K562 (cell line): ENCODE measurements around the gene DNM1. TPM values are rescaled to one million over a fixed set of nuclear protein-coding genes. Genes with fewer than 3 reads are reported as not detected.

Experiments used
- CHCHD3 ChIP-seq: fragments of 250-450 bp; sonication (Bioruptor Pico); IDR thresholded peaks from 2 replicates; pipeline ENCODE4 v2.1.2; 2022; ENCODE audit warnings: mild to moderate bottlenecking
- E2F8 ChIP-seq: fragments of 450-650 bp; IDR thresholded peaks from 2 replicates; pipeline ENCODE4 v1.7.1; 2018; ENCODE audit warnings: mild to moderate bottlenecking, low read depth; ENCODE audit not compliant: partially characterized antibody
- HDAC8 ChIP-seq: fragments of 450-650 bp; IDR thresholded peaks from 2 replicates; pipeline ENCODE4 v1.6.1; 2016; ENCODE audit warnings: mild to moderate bottlenecking, missing genetic modification characterization, moderate library complexity, missing compliant biosample characterization
- JUN ChIP-seq, 2 experiments: sonication (generic) in 1 of 2; formaldehyde crosslinking in 1 of 2; IDR thresholded peaks; 2 replicates each; pipeline versions ENCODE4 v1.6.1 to v1.8.0; 2012 to 2022; ENCODE audit warnings: borderline replicate concordance in 2 of 2, mild to moderate bottlenecking in 2 of 2, improper control_type of control experiment in 1 of 2, low read depth in 1 of 2, low read length in 1 of 2, missing genetic modification reagents in 1 of 2
- PPARD ChIP-seq: fragments of 250-450 bp; sonication (Bioruptor Pico); IDR thresholded peaks from 2 replicates; pipeline ENCODE4 v1.8.0; 2022; ENCODE audit warnings: inconsistent platforms, mild to moderate bottlenecking, moderate library complexity
- SMAD3 ChIP-seq: fragments of 450-650 bp; formaldehyde crosslinking; conservative IDR thresholded peaks from 2 replicates; pipeline ENCODE4 v1.4.0; 2020; ENCODE audit warnings: mild to moderate bottlenecking
- SMARCA5 ChIP-seq: fragments of 450-650 bp; IDR thresholded peaks from 2 replicates; pipeline ENCODE4 v1.6.1; 2016
- SNRNP70 ChIP-seq: fragments of 200-400 bp; formaldehyde crosslinking; optimal IDR thresholded peaks from 2 replicates; pipeline ENCODE3; 2017; ENCODE audit warnings: low read depth, low read length
- SPI1 ChIP-seq: IDR thresholded peaks from 2 replicates; pipeline ENCODE4 v1.6.1; 2011; ENCODE audit warnings: low read depth, low read length, control low read depth, borderline replicate concordance
- SUPT5H ChIP-seq: fragments of 450-650 bp; IDR thresholded peaks from 2 replicates; pipeline ENCODE4 v1.6.1; 2016
- TBP ChIP-seq: optimal IDR thresholded peaks from 2 replicates; pipeline ENCODE3; 2011; ENCODE audit warnings: low read depth, low read length, improper control_type of control experiment
- TEAD2 ChIP-seq: fragments of 450-650 bp; IDR thresholded peaks from 2 replicates; pipeline ENCODE4 v1.6.1; 2016; ENCODE audit warnings: missing genetic modification characterization, control low read depth, missing compliant biosample characterization
- TFAM ChIP-seq: fragments of 250-450 bp; sonication (Bioruptor Pico); conservative IDR thresholded peaks from 2 replicates; pipeline ENCODE4 v1.5.0; 2021; ENCODE audit warnings: mild to moderate bottlenecking, moderate library complexity
- ZBTB34 ChIP-seq: fragments of 250-450 bp; sonication (Bioruptor Pico); IDR thresholded peaks from 2 replicates; pipeline ENCODE4 v1.8.0; 2021; ENCODE audit warnings: mild to moderate bottlenecking, moderate library complexity
- ZBTB7A ChIP-seq: IDR thresholded peaks from 2 replicates; pipeline ENCODE4 v1.6.1; 2011; ENCODE audit warnings: low read depth, mild to moderate bottlenecking, low read length, moderate library complexity, borderline replicate concordance; ENCODE audit not compliant: control insufficient read depth
- ZNF239 ChIP-seq: fragments of 250-450 bp; sonication (Bioruptor Pico); IDR thresholded peaks from 2 replicates; pipeline ENCODE4 v1.4.0; 2020; ENCODE audit warnings: mild to moderate bottlenecking
- polyA plus RNA-seq, 8 experiments: library from polyadenylated mRNA; depleted of rRNA in 4 of 8; stranded (reverse) in 5 of 8; unstranded in 3 of 8; fragments of >200 nt; fragmentation: Nextera tagmentation in 2 of 8; fragmentation: Illumina TruSeq in 1 of 8; extraction: Ambion mirVana in 2 of 8; extraction: Trizol in 1 of 8; gene quantifications; 2 replicates each; pipeline versions ENCODE4 v1.2.1 to v1.2.3, GENCODE V29; 2011 to 2014; ENCODE audit warnings: inconsistent platforms in 1 of 8, missing spikeins in 1 of 8
- total RNA-seq, 7 experiments: library from RNA; depleted of rRNA in 6 of 7; stranded (reverse); fragments of >200 nt in 6 of 7; fragmentation: Illumina TruSeq in 2 of 7; extraction: Trizol in 2 of 7; gene quantifications; 2 replicates each; pipeline versions ENCODE4 v1.2.1 to v1.2.3, GENCODE V29; 2011 to 2021; ENCODE audit warnings: low replicate concordance in 1 of 7
- TF ChIP-seq, protein P1 (sequence below): fragments of 250-450 bp; sonication (Bioruptor Pico); IDR thresholded peaks from 2 replicates; pipeline ENCODE4 v1.8.0; 2022; ENCODE audit warnings: moderate library complexity, mild to moderate bottlenecking, inconsistent platforms
- TF ChIP-seq, protein P2 (sequence below), 2 experiments: fragments of 450-650 bp; IDR thresholded peaks; 2 replicates each; pipeline ENCODE4 v1.6.1; 2016
- TF ChIP-seq, protein P3 (sequence below): fragments of 450-650 bp; IDR thresholded peaks from 2 replicates; pipeline ENCODE4 v1.6.1; 2016; ENCODE audit warnings: antibody characterized with exemption

DNM1 gene
- total and polyA plus RNA-seq, 9 of the 15 experiments (the other 6 are each of a cell fraction or from before 2014, with no cell fraction given), result 0.39 to 23.1 (median 9.1) TPM

- TF ChIP-seq, protein P1, sequence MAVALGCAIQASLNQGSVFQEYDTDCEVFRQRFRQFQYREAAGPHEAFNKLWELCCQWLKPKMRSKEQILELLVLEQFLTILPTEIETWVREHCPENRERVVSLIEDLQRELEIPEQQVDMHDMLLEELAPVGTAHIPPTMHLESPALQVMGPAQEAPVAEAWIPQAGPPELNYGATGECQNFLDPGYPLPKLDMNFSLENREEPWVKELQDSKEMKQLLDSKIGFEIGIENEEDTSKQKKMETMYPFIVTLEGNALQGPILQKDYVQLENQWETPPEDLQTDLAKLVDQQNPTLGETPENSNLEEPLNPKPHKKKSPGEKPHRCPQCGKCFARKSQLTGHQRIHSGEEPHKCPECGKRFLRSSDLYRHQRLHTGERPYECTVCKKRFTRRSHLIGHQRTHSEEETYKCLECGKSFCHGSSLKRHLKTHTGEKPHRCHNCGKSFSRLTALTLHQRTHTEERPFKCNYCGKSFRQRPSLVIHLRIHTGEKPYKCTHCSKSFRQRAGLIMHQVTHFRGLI, result no peak
- TF ChIP-seq SNRNP70 (no peak), TBP (no peak), CHCHD3 (CRISPR knock-in tag) (no peak), ZBTB7A (no peak), TFAM (CRISPR knock-in tag) (no peak), ZNF239 (peak; percentile 30; the same call in 1 of the 2 replicates), SMAD3 (CRISPR knock-in tag) (no peak), JUN (IDR thresholded peaks at IDR 0.05; ENCODE audit: borderline replicate concordance, low read depth, low read length) (peak; percentile 87), JUN (CRISPR knock-in tag; IDR thresholded peaks at IDR 0.05; ENCODE audit: borderline replicate concordance) (no peak), SUPT5H (no peak), SMARCA5 (no peak), ZBTB34 (no peak), TEAD2 (tag) (no peak), PPARD (CRISPR knock-in tag) (0 out of 2 replicates have a peak, but pooled peaks have one; percentile 5), HDAC8 (tag) (peak; percentile 62; the same call in 1 of the 2 replicates), E2F8 (no peak), SPI1 (peak; percentile 50; the same call in 1 of the 2 replicates)
- TF ChIP-seq, protein P2, sequence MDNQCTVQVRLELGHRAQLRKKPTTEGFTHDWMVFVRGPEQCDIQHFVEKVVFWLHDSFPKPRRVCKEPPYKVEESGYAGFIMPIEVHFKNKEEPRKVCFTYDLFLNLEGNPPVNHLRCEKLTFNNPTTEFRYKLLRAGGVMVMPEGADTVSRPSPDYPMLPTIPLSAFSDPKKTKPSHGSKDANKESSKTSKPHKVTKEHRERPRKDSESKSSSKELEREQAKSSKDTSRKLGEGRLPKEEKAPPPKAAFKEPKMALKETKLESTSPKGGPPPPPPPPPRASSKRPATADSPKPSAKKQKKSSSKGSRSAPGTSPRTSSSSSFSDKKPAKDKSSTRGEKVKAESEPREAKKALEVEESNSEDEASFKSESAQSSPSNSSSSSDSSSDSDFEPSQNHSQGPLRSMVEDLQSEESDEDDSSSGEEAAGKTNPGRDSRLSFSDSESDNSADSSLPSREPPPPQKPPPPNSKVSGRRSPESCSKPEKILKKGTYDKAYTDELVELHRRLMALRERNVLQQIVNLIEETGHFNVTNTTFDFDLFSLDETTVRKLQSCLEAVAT (IDR thresholded peaks at IDR 0.05), result no peak
- TF ChIP-seq, protein P3, sequence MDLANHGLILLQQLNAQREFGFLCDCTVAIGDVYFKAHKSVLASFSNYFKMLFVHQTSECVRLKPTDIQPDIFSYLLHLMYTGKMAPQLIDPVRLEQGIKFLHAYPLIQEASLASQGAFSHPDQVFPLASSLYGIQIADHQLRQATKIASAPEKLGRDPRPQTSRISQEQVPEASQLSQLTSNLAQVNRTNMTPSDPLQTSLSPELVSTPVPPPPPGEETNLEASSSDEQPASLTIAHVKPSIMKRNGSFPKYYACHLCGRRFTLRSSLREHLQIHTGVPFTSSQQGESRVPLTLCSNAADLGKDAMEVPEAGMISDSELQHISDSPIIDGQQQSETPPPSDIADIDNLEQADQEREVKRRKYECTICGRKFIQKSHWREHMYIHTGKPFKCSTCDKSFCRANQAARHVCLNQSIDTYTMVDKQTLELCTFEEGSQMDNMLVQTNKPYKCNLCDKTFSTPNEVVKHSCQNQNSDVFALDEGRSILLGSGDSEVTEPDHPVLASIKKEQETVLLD, result no peak
Observed at GRCh38 chr9:128296340-128297220, 93.4 kb downstream of the DNM1 start (continued).
